ENCODE results near the gene EDIL3. TPM values are rescaled to one million over a fixed set of nuclear protein-coding genes. Genes with fewer than 3 reads are reported as not detected.

Gene EDIL3
- total and polyA plus RNA-seq, 2 of the 8 experiments (the other 6 are each of a cell fraction or from before 2014, with no cell fraction given): 14.7 to 47.2 TPM

DNA sequence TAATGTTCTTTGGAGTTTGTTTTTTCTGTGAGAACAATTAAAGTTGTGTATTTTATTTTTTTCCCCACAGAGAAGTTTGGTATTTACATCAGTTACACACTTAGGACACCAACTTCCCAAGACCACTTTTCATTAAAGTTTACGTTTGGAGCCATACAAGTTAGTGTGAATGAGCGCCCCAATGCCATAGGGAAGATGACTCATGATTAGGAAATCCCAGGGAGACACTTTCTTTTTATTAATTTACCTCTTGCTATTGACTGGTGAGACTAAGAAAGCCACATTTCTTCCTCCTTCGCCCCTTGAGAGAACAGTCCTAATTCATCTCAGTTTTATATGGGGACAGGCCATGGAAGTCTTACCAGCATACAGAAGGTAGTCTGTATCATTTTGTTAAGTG is 57.1 kb downstream of the EDIL3 start:
- H3K23me2 ChIP-seq (ENCODE audit: low read depth, low read length): no peaks in the 10 kb centered on the region
- WGBS, 2 experiments (ENCODE audit: extremely low coverage in 1 of 2, insufficient coverage in 1 of 2, insufficient read length in 1 of 2, insufficient replicate concordance in 2 of 2, low coverage in 1 of 2, low lambda C conversion rate in 2 of 2, missing lambda C conversion rate in 1 of 2): 80% methylated on average over 3 of the region's 3 CpGs; no CpG with 5 or more reads in 1 of the 2 experiments

More for the DNA sequence above, 57.1 kb downstream of the EDIL3 start:
- H4K5ac ChIP-seq (ENCODE audit: insufficient read length, low read depth, low read length): no peak overlapping the region
- no peak for TF ChIP-seq TAF1 (IDR thresholded peaks at IDR 0.05; ENCODE audit: low read depth, low read length)
- TF ChIP-seq, protein P1, sequence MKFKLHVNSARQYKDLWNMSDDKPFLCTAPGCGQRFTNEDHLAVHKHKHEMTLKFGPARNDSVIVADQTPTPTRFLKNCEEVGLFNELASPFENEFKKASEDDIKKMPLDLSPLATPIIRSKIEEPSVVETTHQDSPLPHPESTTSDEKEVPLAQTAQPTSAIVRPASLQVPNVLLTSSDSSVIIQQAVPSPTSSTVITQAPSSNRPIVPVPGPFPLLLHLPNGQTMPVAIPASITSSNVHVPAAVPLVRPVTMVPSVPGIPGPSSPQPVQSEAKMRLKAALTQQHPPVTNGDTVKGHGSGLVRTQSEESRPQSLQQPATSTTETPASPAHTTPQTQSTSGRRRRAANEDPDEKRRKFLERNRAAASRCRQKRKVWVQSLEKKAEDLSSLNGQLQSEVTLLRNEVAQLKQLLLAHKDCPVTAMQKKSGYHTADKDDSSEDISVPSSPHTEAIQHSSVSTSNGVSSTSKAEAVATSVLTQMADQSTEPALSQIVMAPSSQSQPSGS (IDR thresholded peaks at IDR 0.05; ENCODE audit: low read length): no peak
- H4K20me1 ChIP-seq (replicated peaks in 1 of 2; ENCODE audit: control insufficient read depth in 1 of 2, insufficient read depth in 2 of 2, low read length in 2 of 2): no peaks in the 10 kb centered on the region
- no peak overlapping the region for H3K4me3 ChIP-seq (ENCODE audit: extremely low read depth in 1 of 4, insufficient read depth in 2 of 4, low read depth in 3 of 4, low read length in 4 of 4)
- no peak overlapping the region for H2AFZ ChIP-seq (ENCODE audit: low read length)
- no peak overlapping the region for H2BK12ac ChIP-seq (ENCODE audit: low read depth, low read length)
- no peak overlapping the region for H3K56ac ChIP-seq (replicated peaks; ENCODE audit: insufficient read length, low read depth, low read length)
- H2AK5ac ChIP-seq (ENCODE audit: low read depth, low read length): no peak overlapping the region
- H2BK20ac ChIP-seq (ENCODE audit: low read length): no peak overlapping the region
- no peak overlapping the region for H3K14ac ChIP-seq (ENCODE audit: insufficient read length)
- H3K27me3 ChIP-seq (replicated peaks in 1 of 4; ENCODE audit: control insufficient read depth in 3 of 4, extremely low read depth in 1 of 4, insufficient read depth in 3 of 4, low read length in 3 of 4): no peaks in the 10 kb centered on the region
- H3K36me3 ChIP-seq (ENCODE audit: control insufficient read depth in 2 of 4, insufficient read depth in 4 of 4, low read length in 3 of 4): peaks cover 0 to 2% (median 0%) of the 10 kb centered on the region in 4 experiments; a peak in 1 of 8 replicates
- H3K4me1 ChIP-seq (replicated peaks in 1 of 4; ENCODE audit: control insufficient read depth in 3 of 4, insufficient read depth in 4 of 4, low read length in 3 of 4): no peaks in the 10 kb centered on the region
- ChIA-PET CTCF (ENCODE audit: partially characterized antibody) (no interaction called here), POLR2A (ENCODE audit: partially characterized antibody) (no interaction called here)
- H3K9me3 ChIP-seq (ENCODE audit: insufficient read depth in 2 of 2, low read depth in 1 of 2, low read length in 1 of 2): no peaks in the 10 kb centered on the region; a peak in 1 of 4 replicates
- H3K4me2 ChIP-seq (ENCODE audit: insufficient read depth in 1 of 2, low read depth in 2 of 2, low read length in 2 of 2): no peak overlapping the region
- no peak for FAIRE-seq
- H3K23ac ChIP-seq (ENCODE audit: insufficient read length): no peak overlapping the region
- no peak overlapping the region for H4K8ac ChIP-seq (ENCODE audit: extremely low read depth, insufficient read depth, low read length)
- H2BK120ac ChIP-seq (replicated peaks; ENCODE audit: low read depth, low read length): no peak overlapping the region
- H2BK15ac ChIP-seq (ENCODE audit: low read length): no peak overlapping the region
- no peak overlapping the region for H3K18ac ChIP-seq (ENCODE audit: extremely low read depth, low read length)
- H3K79me1 ChIP-seq (ENCODE audit: low read depth, low read length): no peaks in the 10 kb centered on the region
- no peak overlapping the region for H4K91ac ChIP-seq (replicated peaks; ENCODE audit: insufficient read length, low read length)
- H3K4ac ChIP-seq (replicated peaks; ENCODE audit: insufficient read length, low read depth, low read length): no peak overlapping the region
- no peak overlapping the region for H3K9ac ChIP-seq (replicated peaks in 1 of 4; ENCODE audit: extremely low read depth in 1 of 4, low read depth in 3 of 4, low read length in 3 of 4)
- H2BK5ac ChIP-seq (ENCODE audit: low read depth, low read length): no peak overlapping the region
- H3K27ac ChIP-seq (ENCODE audit: low read depth, low read length): no peak overlapping the region
- DNase-seq (ENCODE audit: low read depth in 1 of 2, low spot score in 2 of 2): no peak
- peaks cover 0 to 4% of the 10 kb centered on the region in 2 experiments; a peak in 1 of 4 replicates for H3K79me2 ChIP-seq (ENCODE audit: control insufficient read depth in 1 of 2, insufficient read depth in 2 of 2, low read length in 2 of 2)

All from H1 (cell line).